ENCODE measurements around the gene PIP4K2A. TPM values are rescaled to one million over a fixed set of nuclear protein-coding genes. Genes with fewer than 3 reads are reported as not detected.
"Not testable (repeated sequence)": the region's sequence is repeated elsewhere in the genome, so short reads cannot be mapped to it uniquely, and the experiment has no call there.

PIP4K2A gene
- total RNA-seq, 1 donor = 43.6 TPM

GRCh38 chr10:22720667-22721066 lies 6.3 kb upstream of the PIP4K2A start:
- no peak for DNase-seq (ENCODE audit: low read depth in 2 of 3, low spot score in 2 of 3)

DNA sequence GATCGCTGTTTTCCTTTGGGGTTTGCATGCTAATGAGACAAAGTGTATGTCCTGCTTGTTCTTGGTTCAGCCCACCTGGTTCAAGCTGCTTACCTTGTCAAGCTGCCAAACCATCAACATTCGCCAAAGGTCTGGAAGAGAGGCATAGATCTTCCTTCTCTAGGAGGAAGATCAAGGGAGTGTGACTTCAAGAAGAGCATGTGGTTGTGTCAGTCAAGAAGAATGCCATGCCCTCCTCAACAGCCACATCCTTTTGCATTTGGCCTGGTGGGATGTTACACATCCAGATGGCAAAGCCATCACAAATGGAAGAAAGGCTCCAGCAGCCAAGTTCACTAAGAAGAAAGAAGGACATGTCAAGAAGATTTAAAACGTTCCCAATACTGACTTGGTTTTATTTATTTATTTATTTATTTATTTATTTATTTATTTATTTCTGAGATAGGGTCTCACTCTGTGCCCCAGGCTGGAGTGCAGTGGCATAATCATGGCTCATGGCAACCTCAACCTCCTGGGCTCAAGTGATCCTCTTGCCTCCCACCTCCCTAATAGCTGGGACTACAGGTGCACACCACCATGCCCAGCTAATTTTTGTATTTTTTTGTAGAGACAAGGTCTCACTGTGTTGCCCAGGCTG lies 5.1 kb upstream of the PIP4K2A start:
- no peak for DNase-seq (ENCODE audit: low read depth in 2 of 3, low spot score in 2 of 3)

GRCh38 chr10:22718659-22719058 lies 4.3 kb upstream of the PIP4K2A start:
- not testable (repeated sequence) for DNase-seq (ENCODE audit: low read depth in 2 of 3, low spot score in 2 of 3)

DNA sequence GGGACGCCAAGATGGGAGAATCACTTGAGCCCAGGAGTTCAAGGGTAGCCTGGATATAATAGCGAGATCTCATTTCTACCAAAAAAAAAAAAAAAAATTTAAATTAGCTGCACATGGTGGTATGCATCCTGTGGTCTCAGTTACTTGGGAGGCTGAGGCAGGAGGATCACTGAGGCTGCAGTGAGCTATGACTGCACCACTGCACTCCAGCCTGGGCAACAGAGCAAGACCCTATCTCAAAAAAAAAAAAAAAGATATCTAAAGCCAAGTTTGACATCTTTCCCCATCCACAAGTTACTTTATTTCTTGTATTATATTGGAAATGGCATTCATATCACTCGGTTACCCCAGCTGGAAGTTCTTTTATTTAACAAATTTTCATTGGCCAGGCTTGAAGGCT lies 3.4 kb upstream of the PIP4K2A start:
- no peak for DNase-seq (ENCODE audit: low read depth in 2 of 3, low spot score in 2 of 3)

DNA sequence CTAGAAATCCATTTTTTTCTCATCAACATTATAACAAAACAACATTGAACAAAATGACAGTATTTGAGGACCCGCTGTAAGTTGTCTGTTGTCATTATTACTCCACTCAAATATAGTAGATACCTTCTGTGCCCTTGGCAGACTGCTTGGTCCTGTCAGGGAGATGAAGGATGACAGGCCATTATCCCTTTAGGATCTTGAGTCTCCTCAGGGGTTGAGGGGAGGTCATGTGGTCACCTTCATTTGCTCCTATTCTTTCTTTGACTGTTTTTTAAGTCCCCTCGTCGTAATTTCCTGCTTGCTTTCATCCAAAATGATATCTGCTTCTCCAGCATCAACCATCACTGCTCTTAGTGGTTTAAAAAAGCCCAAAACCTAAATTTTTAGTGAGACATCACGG lies 2.6 kb upstream of the PIP4K2A start:
- DNase-seq (ENCODE audit: low read depth in 2 of 3, low spot score in 2 of 3) = no peak

- DNase-seq (ENCODE audit: low read depth in 2 of 3, low spot score in 2 of 3) = no peak
Observed at GRCh38 chr10:22715290-22715625, 880 bp upstream of the PIP4K2A start.

GRCh38 chr10:22713853-22714478 lies 412 bp downstream of the PIP4K2A start:
- DNase-seq (ENCODE audit: low read depth in 2 of 3, low spot score in 2 of 3) = peak; percentile 33 to 45 (median 37)

DNA sequence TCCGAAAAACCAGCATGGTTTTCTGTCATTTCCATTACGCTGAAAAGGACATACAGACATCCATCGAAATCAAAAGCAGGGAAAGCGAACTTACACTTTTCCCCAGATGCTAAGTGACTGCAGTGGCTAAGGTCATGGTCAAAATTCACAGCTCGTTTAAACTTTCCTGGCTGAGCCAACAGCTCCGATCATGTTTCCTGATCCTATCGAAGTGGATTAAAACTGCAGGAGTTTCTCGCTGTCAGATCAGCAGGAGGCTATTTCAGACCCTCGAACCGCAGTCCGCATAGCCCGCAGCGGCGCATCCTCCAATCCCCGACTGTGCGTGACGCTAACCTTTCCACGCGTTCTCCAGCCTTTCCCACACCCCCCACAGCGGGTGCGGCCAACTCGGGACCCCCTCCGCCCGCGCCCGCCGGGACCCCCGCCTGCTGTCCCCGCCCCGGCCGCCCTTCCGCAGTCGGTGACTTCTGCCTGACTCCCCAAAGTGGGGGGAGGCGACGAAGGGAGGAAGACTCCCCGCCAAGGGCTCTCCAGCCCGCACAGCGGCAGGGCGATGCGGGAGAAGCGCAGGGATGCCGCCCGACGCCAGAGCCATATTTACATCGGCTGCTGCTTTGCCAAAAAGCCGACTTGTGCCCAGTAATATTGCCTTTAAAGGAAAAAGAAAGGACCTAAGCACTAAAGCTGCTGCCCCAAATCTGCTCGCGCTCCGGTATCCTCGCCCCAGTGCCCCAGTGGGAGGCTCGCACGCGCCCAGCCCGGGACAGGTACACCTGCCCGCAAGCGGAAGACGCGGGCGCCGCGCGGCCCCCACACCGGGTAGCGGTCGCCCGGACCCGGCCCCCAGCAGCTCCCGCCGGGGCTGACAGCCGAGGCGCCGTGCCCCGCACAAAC lies 1.2 kb downstream of the PIP4K2A start:
- DNase-seq (ENCODE audit: low read depth in 2 of 3, low spot score in 2 of 3) = peak in 1 of 3 donors; percentile 36

DNA sequence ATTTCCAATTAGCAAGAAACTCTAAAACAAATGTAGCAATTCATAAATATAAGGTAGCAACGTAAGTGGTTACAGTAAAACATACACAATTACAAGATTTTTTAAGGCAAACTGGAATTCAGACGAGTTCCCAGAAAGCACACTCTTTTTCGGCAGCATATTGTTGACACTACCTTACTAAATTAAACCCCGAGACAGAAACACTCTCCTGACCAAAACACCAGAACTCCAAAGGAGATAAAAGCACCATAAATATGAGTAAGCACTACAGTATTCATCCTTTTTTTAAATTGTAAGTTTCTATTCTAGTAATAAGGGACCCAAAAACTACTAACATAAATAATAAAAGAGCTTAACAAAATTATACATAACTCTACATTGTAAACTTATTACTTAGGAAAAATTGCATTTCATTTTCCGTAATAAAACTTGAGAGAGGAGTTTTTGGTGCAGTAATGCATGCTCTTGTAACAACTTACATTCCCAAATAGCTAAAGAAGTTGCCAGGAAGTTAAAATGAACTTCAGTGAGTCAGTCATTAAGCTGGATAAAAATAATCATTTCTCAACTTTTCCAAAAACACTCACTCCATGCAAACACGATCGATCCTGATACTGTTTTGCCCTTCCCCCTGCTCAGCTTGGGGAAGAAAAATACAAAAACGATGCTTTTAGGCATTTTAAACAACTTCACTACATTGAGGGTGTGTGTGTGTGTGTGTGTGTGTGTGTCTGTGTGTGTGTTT lies 2.0 kb downstream of the PIP4K2A start:
- DNase-seq (ENCODE audit: low read depth in 2 of 3, low spot score in 2 of 3) = no peak

GRCh38 chr10:22711373-22711772 lies 3.0 kb downstream of the PIP4K2A start:
- DNase-seq (ENCODE audit: low read depth in 2 of 3, low spot score in 2 of 3) = no peak

DNA sequence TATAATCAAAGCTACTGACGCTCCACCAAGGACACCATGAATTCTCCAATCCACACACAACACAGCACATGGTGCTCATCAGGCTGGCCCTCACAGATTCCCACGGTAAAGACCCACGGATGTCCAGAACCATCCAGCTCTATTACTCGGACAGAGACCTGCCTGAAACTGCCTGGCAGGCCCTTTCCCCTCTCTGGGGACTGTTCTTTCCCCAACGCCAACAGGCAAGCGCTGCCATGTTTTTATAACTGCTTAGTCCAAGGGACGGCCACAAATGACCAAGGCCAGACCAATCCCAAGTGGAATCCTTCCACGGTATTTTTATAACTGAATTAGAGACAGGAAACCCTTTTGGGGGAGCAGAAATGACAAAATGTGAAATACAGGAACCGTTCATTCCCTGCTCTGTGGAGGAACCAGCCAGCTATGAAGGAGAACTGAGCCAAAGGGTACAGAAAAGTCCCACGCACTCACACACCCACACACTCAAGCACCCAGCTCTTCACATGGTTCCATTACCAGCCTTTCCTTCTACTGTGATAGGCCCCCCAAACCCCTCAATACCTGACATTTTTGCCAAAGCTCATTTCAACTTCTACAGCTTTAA lies 4.1 kb downstream of the PIP4K2A start:
- DNase-seq (ENCODE audit: low read depth in 2 of 3, low spot score in 2 of 3) = peak in 1 of 3 donors; percentile 29

GRCh38 chr10:22708772-22709171 lies 5.6 kb downstream of the PIP4K2A start:
- no peak for DNase-seq (ENCODE audit: low read depth in 2 of 3, low spot score in 2 of 3)

- DNase-seq (ENCODE audit: low read depth in 2 of 3, low spot score in 2 of 3) = no peak
Observed at GRCh38 chr10:22705527-22705926, 8.9 kb downstream of the PIP4K2A start.

DNA sequence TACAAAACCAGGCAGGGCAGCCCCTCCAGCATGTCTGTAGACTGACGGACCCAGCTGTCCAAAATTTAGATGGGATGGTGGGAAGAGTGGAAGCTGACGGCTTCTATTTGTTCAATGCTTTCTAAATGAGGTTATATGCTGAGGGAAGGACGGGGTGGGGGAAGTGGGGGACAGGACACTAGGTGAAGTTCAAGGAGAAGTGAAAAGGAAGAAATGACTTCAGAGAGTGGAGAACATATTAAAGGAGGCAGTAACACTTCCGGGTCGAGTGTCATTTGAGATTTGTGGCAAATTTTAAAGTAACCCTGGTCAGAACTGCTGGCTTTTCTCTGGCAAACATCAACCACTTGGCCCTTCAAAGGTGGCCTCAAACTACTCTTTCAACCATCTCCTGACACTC lies 9.4 kb downstream of the PIP4K2A start:
- no peak for DNase-seq (ENCODE audit: low read depth in 2 of 3, low spot score in 2 of 3)

- DNase-seq (ENCODE audit: low read depth in 2 of 3, low spot score in 2 of 3) = no peak
Observed at GRCh38 chr10:22704471-22704911, 9.9 kb downstream of the PIP4K2A start.

- no peak for DNase-seq (ENCODE audit: low read depth in 2 of 3, low spot score in 2 of 3)
Observed at GRCh38 chr10:22702348-22702747, 12.0 kb downstream of the PIP4K2A start.

- DNase-seq (ENCODE audit: low read depth in 2 of 3, low spot score in 2 of 3) = no peak
Observed at GRCh38 chr10:22701132-22701826, 13.1 kb downstream of the PIP4K2A start.

GRCh38 chr10:22700489-22700888 lies 13.9 kb downstream of the PIP4K2A start:
- no peak for DNase-seq (ENCODE audit: low read depth in 2 of 3, low spot score in 2 of 3)

DNA sequence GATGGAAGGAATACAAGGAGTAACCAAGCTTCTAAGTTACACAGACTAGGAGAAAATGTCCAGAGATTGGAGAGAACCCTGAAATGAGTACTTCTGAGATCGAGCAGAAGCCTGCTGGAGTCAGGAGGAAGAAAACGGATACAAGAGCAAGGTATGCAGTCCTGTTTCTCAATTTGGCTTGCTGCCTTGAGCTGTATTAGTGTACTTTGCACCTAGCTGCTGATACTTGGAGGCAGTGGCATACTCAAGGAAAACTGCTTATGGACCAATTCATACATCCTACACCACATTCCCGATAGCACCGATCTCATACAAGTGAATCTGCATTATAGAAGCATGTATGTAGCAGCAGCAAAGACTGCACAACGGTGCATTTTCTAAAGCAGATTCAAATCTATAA lies 14.4 kb downstream of the PIP4K2A start:
- no peak for DNase-seq (ENCODE audit: low read depth in 2 of 3, low spot score in 2 of 3)

- no peak for DNase-seq (ENCODE audit: low read depth in 2 of 3, low spot score in 2 of 3)
Observed at GRCh38 chr10:22698941-22699440, 15.4 kb downstream of the PIP4K2A start.
